GM19193 (cell line): ENCODE results near the gene DIO3.

Experiments
- POLR2A ChIP-seq: IDR thresholded peaks from 4 replicates; pipeline ENCODE4 v1.6.1; 2011; ENCODE audit not compliant: insufficient read depth, insufficient read length; ENCODE audit errors: extremely low read depth

Gene DIO3

GRCh38 chr14:101587441-101587911 lies 26.2 kb downstream of the DIO3 start:
- TF ChIP-seq POLR2A, result no peak

DNA sequence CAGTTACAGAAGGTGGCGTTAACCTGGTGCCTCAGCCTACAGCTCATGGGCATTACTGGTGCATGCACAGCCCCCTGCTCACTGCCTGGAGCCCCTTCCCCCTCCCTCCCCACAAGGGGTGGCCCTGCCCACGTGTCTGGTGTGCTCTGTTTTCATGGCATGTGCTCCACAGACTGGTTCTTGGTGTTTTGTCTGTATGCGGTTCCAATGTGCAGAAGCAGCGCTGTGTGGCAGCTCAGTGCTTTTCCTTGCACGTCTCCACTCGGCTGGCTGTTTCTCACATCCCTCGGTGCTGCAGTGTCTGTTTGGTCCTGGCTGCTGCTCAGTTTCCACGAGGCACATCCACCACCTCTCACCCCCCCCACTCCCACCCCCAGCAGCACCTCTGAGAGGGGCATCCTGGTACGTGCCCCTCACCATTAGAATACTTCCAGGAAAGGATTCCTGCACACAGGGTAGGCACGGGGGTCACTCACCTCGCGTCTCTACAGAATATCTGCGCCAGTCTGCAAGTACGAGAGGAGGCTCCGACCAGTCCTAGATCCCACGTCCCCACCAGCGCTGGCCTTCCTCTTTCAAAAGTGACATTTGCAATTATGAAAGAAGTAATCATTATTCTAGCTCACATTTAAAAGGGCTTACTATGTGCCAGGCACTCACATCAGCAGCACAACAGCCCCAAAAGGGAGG lies 27.1 kb downstream of the DIO3 start:
- TF ChIP-seq POLR2A, result no peak

GRCh38 chr14:101588990-101589389 lies 27.7 kb downstream of the DIO3 start:
- TF ChIP-seq POLR2A, result no peak

- no peak for TF ChIP-seq POLR2A
Measured at GRCh38 chr14:101589486-101590015, 28.3 kb downstream of the DIO3 start.

- no peak for TF ChIP-seq POLR2A
Measured at GRCh38 chr14:101590062-101590461, 28.8 kb downstream of the DIO3 start.

GRCh38 chr14:101590616-101591015 lies 29.3 kb downstream of the DIO3 start:
- no peak for TF ChIP-seq POLR2A

DNA sequence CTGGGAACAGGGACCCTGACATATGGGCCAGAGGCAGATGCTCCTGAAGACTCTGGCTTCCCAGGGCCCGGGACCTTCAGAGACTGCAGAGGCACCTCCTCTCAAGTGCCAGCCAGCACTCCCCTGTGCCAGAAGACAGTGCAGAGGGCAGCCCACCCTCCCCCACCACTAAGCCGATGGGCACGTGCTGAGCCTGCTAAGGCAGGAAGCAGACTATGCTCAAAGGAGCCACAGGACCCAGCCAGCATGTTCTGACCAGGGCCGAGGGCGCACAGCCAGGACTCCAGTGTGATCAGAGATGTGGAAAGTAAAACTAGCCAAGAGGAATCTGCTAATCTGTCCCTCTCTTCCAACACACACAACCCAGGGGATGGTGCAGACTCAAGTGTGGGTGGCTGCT lies 29.8 kb downstream of the DIO3 start:
- TF ChIP-seq POLR2A, result no peak

GRCh38 chr14:101591582-101591981 lies 30.3 kb downstream of the DIO3 start:
- TF ChIP-seq POLR2A, result no peak

DNA sequence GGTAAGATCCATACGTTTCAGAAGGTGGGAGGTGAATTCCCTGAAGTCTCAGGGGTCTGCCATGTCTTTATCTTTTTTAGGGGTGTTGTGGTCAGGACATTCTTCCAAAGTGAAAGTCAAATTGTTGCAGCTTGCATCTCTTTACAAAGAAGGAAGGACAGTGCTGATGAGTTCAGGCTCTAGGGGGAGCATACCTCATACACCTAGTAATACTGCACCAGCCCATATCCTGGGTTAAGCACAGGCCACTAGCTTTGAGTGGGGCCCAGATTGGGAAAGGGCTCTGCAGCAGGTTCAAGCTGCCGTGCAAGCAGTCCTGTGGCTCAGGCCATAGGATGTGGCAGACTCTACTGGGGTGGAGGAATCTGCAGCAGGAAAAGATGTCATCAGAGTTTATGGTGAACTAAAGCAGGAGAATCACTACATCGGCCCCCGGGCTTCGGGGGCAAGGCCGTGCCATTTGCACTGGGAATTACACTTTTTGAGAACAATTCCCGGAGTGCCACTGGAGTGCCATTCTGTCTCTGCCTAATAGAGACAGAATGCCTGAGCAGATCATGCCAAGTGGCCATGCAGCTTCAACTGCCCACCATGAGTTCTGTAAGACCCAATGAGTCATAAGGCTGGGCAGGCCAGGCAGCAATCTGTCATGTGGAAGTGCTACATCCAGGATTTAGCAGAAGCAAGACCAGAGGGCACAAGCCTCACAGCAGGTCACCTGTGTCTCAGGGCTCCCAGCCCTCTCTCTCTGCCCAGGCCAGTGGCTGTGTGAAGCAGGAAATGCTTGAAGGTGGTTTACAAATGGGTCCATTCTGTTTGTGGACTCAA lies 32.3 kb downstream of the DIO3 start:
- no peak for TF ChIP-seq POLR2A

DNA sequence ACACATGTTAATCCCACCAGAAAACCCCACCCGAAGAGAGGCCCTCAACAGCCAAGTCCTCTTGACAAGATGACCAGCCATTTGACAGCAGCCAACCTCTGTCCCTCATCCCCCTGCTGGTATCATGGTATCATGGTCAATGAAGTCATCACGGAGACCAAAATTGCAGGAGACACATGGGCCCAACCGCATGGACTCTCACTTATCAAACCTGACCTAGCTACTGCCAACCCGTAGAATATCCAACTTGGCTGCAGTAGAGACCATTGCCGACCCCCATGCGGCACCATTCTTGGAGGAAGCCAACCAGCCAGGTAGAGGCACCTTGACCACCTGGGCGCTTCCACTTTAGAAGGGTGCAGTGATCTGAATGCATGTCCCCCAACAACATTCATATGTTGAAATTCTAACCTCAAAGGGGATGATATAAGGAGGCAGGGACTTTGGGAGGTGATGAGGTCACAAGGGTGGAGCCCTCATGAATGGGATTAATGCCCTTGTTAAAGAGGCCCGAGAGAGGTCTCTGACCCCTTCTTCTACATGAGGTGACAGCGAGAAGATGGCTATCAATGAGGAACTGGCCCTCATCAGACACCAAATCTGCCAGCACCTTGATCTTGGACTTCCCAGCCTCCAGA lies 33.3 kb downstream of the DIO3 start:
- TF ChIP-seq POLR2A, result no peak

GRCh38 chr14:101595349-101595748 lies 34.1 kb downstream of the DIO3 start:
- no peak for TF ChIP-seq POLR2A

GRCh38 chr14:101595887-101596721 lies 34.8 kb downstream of the DIO3 start:
- no peak for TF ChIP-seq POLR2A

DNA sequence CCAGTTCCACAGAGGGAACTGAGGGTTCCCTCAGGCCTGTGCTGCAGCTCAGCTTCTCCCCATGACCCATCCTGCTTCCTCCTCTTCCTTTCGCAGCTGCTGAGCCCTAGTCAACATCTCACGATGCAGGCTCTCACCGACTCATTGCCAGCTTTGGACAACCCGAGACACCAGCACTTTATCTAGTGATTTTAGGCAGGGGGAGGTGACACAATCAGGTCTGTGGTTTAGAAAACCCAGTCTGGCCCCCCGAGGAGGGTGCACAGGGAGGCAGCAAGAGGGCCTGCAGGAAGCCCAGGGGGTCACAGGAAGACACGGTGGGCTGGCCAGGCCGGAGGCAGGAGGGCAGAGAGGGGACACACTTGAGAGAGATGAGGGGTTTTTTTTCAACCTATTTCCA lies 35.4 kb downstream of the DIO3 start:
- no peak for TF ChIP-seq POLR2A

DNA sequence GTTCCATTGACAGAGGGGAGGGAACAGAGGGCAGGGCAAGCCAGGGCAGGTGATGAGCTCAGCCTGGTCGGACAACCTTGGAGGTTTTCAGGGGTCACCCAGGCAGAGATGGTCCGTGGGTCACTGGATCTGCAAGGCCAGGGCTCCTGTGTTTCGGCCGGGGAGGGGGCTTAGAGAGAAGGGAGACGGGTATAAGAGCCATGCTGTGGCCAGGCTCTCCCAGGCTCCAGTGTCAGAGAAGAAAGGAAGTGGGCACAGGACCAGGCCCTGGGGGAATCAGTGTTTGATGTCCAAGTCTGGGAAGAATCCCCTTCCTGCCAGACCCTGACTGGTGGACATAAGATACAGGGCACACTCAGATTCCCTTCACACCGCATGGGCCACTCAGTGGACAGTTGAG lies 36.9 kb downstream of the DIO3 start:
- no peak for TF ChIP-seq POLR2A
